Ovary (tissue), 3 donors: ENCODE data around the gene GNG8.

Experiments
- CTCF ChIP-seq, 3 donors: fragments of 450-650 bp in 2 of 3; fragments of 200-600 bp in 1 of 3; IDR thresholded peaks; one replicate each; pipeline versions ENCODE4 v1.5.1 to v1.8.0; 2016 to 2022; ENCODE audit warnings: antibody characterized with exemption in 3 of 3, mild to moderate bottlenecking in 1 of 3
- POLR2A ChIP-seq: fragments of 450-650 bp; IDR thresholded peaks from one replicate; pipeline ENCODE4 v1.6.1; 2017; ENCODE audit warnings: antibody characterized with exemption, mild to moderate bottlenecking, moderate library complexity
- donor health status: DM: no; HTN: no; CAD: no.

GRCh38 chr19:46596008-46596407 lies 40.0 kb downstream of the GNG8 start:
- no peak for TF ChIP-seq CTCF (IDR thresholded peaks at IDR 0.05)
- no peak for TF ChIP-seq POLR2A
